Osteocyte (in vitro differentiated cells): ENCODE data around the gene ZBTB24. TPM values are rescaled to one million over a fixed set of nuclear protein-coding genes. Genes with fewer than 3 reads are reported as not detected.

ENCODE experiments used
- DNase-seq: peaks from one replicate; pipeline ENCODE4 v3.0.0; 2021; ENCODE audit warnings: mixed read lengths; ENCODE audit not compliant: unreplicated experiment; ENCODE audit errors: extremely low spot score
- H3K27ac Mint-ChIP-seq: one replicate; pipeline ENCODE4 v1.8.0; 2021; ENCODE audit warnings: mild to moderate bottlenecking, mixed read lengths; ENCODE audit not compliant: unreplicated experiment
- H3K27me3 Mint-ChIP-seq: one replicate; pipeline ENCODE4 v1.8.0; 2021; ENCODE audit warnings: mixed read lengths; ENCODE audit not compliant: unreplicated experiment
- H3K36me3 Mint-ChIP-seq: one replicate; pipeline ENCODE4 v1.8.0; 2021; ENCODE audit warnings: mixed read lengths; ENCODE audit not compliant: unreplicated experiment
- H3K4me1 Mint-ChIP-seq: one replicate; pipeline ENCODE4 v1.8.0; 2021; ENCODE audit warnings: mixed read lengths; ENCODE audit not compliant: unreplicated experiment
- H3K4me3 Mint-ChIP-seq: one replicate; pipeline ENCODE4 v1.8.0; 2021; ENCODE audit warnings: mild to moderate bottlenecking, moderate library complexity, mixed read lengths; ENCODE audit not compliant: unreplicated experiment
- H3K9me3 Mint-ChIP-seq: one replicate; pipeline ENCODE4 v1.8.0; 2021; ENCODE audit warnings: mixed read lengths; ENCODE audit not compliant: unreplicated experiment
- total RNA-seq: library from RNA; stranded (reverse); gene quantifications from 2 replicates; pipeline ENCODE4 v1.2.1, GENCODE V29; 2021
- TF ChIP-seq, protein P1 (sequence below): fragments of 200-600 bp; sonication (generic); IDR thresholded peaks from 2 replicates; pipeline ENCODE4 v1.5.0; 2021; ENCODE audit warnings: antibody characterized with exemption, mild to moderate bottlenecking, moderate library complexity

ZBTB24 gene
- total RNA-seq, 1 donor from 2014 or later, result 6.2 TPM

GRCh38 chr6:109453594-109454495, 29.2 kb downstream of the ZBTB24 start:
- Mint-ChIP-seq H3K4me3 (peak overlapping the region; percentile 92), H3K36me3 (no peaks in the 10 kb centered on the region), H3K27me3 (no peaks in the 10 kb centered on the region), H3K27ac (peak overlapping the region; percentile 73), H3K9me3 (no peaks in the 10 kb centered on the region), H3K4me1 (peaks cover 20% of the 10 kb centered on the region)
- peak; percentile 83 for DNase-seq
- TF ChIP-seq, protein P1, sequence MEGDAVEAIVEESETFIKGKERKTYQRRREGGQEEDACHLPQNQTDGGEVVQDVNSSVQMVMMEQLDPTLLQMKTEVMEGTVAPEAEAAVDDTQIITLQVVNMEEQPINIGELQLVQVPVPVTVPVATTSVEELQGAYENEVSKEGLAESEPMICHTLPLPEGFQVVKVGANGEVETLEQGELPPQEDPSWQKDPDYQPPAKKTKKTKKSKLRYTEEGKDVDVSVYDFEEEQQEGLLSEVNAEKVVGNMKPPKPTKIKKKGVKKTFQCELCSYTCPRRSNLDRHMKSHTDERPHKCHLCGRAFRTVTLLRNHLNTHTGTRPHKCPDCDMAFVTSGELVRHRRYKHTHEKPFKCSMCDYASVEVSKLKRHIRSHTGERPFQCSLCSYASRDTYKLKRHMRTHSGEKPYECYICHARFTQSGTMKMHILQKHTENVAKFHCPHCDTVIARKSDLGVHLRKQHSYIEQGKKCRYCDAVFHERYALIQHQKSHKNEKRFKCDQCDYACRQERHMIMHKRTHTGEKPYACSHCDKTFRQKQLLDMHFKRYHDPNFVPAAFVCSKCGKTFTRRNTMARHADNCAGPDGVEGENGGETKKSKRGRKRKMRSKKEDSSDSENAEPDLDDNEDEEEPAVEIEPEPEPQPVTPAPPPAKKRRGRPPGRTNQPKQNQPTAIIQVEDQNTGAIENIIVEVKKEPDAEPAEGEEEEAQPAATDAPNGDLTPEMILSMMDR, result no peak

GRCh38 chr6:109453156-109453555, 29.9 kb downstream of the ZBTB24 start:
- Mint-ChIP-seq H3K4me1 (peaks cover 20% of the 10 kb centered on the region), H3K36me3 (no peaks in the 10 kb centered on the region), H3K27ac (no peak overlapping the region), H3K9me3 (no peaks in the 10 kb centered on the region), H3K4me3 (no peak overlapping the region), H3K27me3 (no peaks in the 10 kb centered on the region)
- DNase-seq, result no peak
- TF ChIP-seq, protein P1, result no peak

- no peaks in the 10 kb centered on the region for H3K27me3 Mint-ChIP-seq
- no peaks in the 10 kb centered on the region for H3K9me3 Mint-ChIP-seq
- no peak overlapping the region for H3K27ac Mint-ChIP-seq
- H3K4me3 Mint-ChIP-seq, result no peak overlapping the region
- H3K36me3 Mint-ChIP-seq, result no peaks in the 10 kb centered on the region
- TF ChIP-seq, protein P1, result no peak
- H3K4me1 Mint-ChIP-seq, result peaks cover 20% of the 10 kb centered on the region
- DNase-seq, result no peak
Measured at GRCh38 chr6:109452181-109452580, 30.8 kb downstream of the ZBTB24 start.

DNA sequence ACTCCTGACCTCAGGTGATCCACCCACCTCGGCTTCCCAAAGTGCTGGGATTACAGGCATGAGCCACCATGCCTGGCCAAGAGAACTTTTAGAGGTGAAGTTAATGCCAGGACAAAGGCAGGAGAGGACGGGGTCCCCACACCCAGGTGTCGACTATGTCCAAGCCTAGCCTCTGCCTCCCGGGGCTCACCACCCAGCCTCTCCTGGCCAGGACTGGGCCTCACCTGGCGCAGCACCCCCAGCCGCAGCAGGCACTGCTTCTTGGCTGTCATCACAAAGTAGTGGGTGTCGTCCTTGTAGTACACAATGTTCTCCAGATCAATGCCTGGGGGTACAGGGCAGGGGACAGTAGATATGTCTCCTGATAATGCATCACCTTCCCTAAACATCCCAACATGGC, 31.6 kb downstream of the ZBTB24 start:
- no peak overlapping the region for H3K27ac Mint-ChIP-seq
- H3K36me3 Mint-ChIP-seq, result peaks cover 4% of the 10 kb centered on the region
- DNase-seq, result peak; percentile 51
- no peaks in the 10 kb centered on the region for H3K9me3 Mint-ChIP-seq
- peaks cover 14% of the 10 kb centered on the region for H3K4me1 Mint-ChIP-seq
- no peaks in the 10 kb centered on the region for H3K27me3 Mint-ChIP-seq
- TF ChIP-seq, protein P1, result no peak
- H3K4me3 Mint-ChIP-seq, result no peak overlapping the region

DNA sequence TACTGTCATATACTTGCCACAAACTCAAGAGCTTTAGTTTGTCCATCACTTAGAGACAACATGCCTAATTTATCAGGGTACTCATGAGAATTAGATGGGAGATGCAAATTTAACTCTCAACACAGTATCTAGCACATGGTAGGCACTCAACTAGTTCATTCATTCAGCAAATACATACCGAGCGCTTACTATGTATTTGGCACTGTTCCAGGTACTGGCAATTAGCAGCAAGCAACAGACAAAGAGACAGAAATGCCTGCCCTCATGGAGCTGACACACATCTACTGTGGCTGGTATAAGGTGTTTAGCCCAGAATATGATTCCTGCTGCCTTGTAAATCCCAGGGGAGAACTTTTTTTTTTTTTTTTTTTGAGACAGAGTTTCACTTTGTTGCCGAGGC, 32.2 kb downstream of the ZBTB24 start:
- Mint-ChIP-seq H3K4me3 (no peak overlapping the region), H3K27ac (no peak overlapping the region), H3K36me3 (peaks cover 7% of the 10 kb centered on the region), H3K4me1 (peaks cover 11% of the 10 kb centered on the region), H3K27me3 (no peaks in the 10 kb centered on the region), H3K9me3 (no peaks in the 10 kb centered on the region)
- TF ChIP-seq, protein P1, result no peak
- peak; percentile 19 for DNase-seq
